Activated CD4-positive, alpha-beta T cell treated with anti-CD3 and anti-CD28 coated beads for 24 hours (primary cell): ENCODE results near the gene URI1.
"Not testable (repeated sequence)": the region's sequence is repeated elsewhere in the genome, so short reads cannot be mapped to it uniquely, and the experiment has no call there.

ENCODE experiments used
- DNase-seq, 2 donors: peaks; one replicate each; pipeline ENCODE4 v3.0.0-alpha.2; 2020; ENCODE audit warnings: low read depth in 2 of 2

Gene URI1

GRCh38 chr19:29942404-29943261 is 594 bp downstream of the URI1 start:
- peak; percentile 50 to 58 for DNase-seq

GRCh38 chr19:29943615-29944014 is 1.6 kb downstream of the URI1 start:
- DNase-seq: no peak

GRCh38 chr19:29944390-29945012 is 2.5 kb downstream of the URI1 start:
- no peak for DNase-seq

- no peak for DNase-seq
Observed at GRCh38 chr19:29945017-29945416, 3.0 kb downstream of the URI1 start.

- no peak for DNase-seq
Observed at GRCh38 chr19:29945433-29945832, 3.4 kb downstream of the URI1 start.

- no peak for DNase-seq
Observed at GRCh38 chr19:29946645-29947044, 4.6 kb downstream of the URI1 start.

- no peak for DNase-seq
Observed at GRCh38 chr19:29947871-29948270, 5.8 kb downstream of the URI1 start.

GRCh38 chr19:29948759-29949470 is 6.9 kb downstream of the URI1 start:
- not testable (repeated sequence) for DNase-seq

GRCh38 chr19:29952177-29952576 is 10.1 kb downstream of the URI1 start:
- DNase-seq: no peak

GRCh38 chr19:29952646-29953045 is 10.6 kb downstream of the URI1 start:
- DNase-seq: no peak

- no peak for DNase-seq
Observed at GRCh38 chr19:29953352-29954247, 11.6 kb downstream of the URI1 start.

GRCh38 chr19:29956855-29957254 is 14.8 kb downstream of the URI1 start:
- no peak for DNase-seq

GRCh38 chr19:29961311-29961710 is 19.3 kb downstream of the URI1 start:
- no peak for DNase-seq

GRCh38 chr19:29962793-29963192 is 20.8 kb downstream of the URI1 start:
- DNase-seq: no peak

- DNase-seq: no peak
Observed at GRCh38 chr19:29963576-29963975, 21.5 kb downstream of the URI1 start.

- no peak for DNase-seq
Observed at GRCh38 chr19:29964171-29964570, 22.1 kb downstream of the URI1 start.

- no peak for DNase-seq
Observed at GRCh38 chr19:29965492-29965891, 23.5 kb downstream of the URI1 start.

- DNase-seq: not testable (repeated sequence)
Observed at GRCh38 chr19:29966142-29966541, 24.1 kb downstream of the URI1 start.

- DNase-seq: no peak
Observed at GRCh38 chr19:29966588-29967249, 24.7 kb downstream of the URI1 start.

GRCh38 chr19:29967623-29968022 is 25.6 kb downstream of the URI1 start:
- no peak for DNase-seq

- DNase-seq: no peak
Observed at GRCh38 chr19:29969891-29970290, 27.9 kb downstream of the URI1 start.
